Astrocyte of the spinal cord (primary cell): ENCODE measurements around the gene ZRANB3.
"Not testable (repeated sequence)": the region's sequence is repeated elsewhere in the genome, so short reads cannot be mapped to it uniquely, and the experiment has no call there.

Experiments
- DNase-seq: peaks from one replicate; pipeline ENCODE4 v3.0.0; 2011; ENCODE audit warnings: low read depth, low spot score
- H3K4me3 ChIP-seq: 2 replicates; pipeline ENCODE4 v1.5.1; 2011; ENCODE audit warnings: low read depth, mild to moderate bottlenecking, low read length, moderate library complexity
- in situ Hi-C: cut with HindIII; loops from 2 replicates; pipeline ENCODE4 v1.10.0; 2017; ENCODE audit warnings: low sequenced_read_pairs
- TF ChIP-seq, protein P1 (sequence below): IDR thresholded peaks from 2 replicates; pipeline ENCODE4 v1.5.1; 2012; ENCODE audit warnings: low read depth, mild to moderate bottlenecking, low read length, inconsistent platforms

Gene ZRANB3

DNA sequence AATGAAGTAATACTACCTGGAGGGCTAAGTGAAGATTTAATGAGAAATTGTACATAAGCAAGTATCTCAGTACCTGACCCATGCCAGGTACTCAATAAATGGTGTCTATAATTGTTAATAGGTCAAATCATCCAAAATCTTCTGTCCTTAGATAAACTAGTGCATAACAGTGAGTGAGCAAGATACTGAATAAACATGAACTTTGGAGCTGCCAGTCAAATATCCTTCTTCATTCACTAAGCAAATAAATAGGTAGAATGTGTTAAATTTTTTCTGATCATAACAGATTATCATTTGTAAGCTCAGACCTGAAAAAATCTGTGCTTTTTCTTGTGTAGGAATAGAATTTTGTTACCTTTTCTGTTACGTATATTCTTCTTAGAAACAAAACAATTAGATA lies 439.3 kb downstream of the ZRANB3 start:
- no peak overlapping the region for H3K4me3 ChIP-seq
- in situ Hi-C loops, result no loop called here
- TF ChIP-seq, protein P1, sequence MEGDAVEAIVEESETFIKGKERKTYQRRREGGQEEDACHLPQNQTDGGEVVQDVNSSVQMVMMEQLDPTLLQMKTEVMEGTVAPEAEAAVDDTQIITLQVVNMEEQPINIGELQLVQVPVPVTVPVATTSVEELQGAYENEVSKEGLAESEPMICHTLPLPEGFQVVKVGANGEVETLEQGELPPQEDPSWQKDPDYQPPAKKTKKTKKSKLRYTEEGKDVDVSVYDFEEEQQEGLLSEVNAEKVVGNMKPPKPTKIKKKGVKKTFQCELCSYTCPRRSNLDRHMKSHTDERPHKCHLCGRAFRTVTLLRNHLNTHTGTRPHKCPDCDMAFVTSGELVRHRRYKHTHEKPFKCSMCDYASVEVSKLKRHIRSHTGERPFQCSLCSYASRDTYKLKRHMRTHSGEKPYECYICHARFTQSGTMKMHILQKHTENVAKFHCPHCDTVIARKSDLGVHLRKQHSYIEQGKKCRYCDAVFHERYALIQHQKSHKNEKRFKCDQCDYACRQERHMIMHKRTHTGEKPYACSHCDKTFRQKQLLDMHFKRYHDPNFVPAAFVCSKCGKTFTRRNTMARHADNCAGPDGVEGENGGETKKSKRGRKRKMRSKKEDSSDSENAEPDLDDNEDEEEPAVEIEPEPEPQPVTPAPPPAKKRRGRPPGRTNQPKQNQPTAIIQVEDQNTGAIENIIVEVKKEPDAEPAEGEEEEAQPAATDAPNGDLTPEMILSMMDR, result no peak
- no peak for DNase-seq

DNA sequence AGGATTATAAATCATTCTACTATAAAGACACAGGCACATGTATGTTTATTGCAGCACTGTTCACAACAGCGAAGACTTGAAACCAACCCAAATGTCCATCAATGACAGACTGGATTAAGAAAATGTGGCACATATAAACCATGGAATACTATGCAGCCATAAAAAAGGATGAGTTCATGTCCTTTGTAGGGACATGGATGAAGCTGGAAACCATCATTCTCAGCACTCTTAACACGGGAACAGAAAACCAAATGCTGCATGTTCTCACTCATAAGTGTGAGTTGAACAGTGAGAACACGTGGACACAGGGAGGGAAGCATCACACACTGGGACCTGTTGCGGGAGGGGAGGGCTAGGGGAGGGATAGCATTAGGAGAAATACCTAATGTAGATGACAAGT lies 441.4 kb downstream of the ZRANB3 start:
- in situ Hi-C loops, H3K4me3 ChIP-seq, DNase-seq: not testable (repeated sequence)
